SU-DHL-6 (cell line): ENCODE data around the gene GDPGP1.

Experiments
- EZH2phosphoT487 ChIP-seq: fragments of 200-600 bp; sonication (generic), shearing (Covaris generic); conservative IDR thresholded peaks from 2 replicates; pipeline ENCODE4 v1.6.1; 2018; ENCODE audit warnings: mild to moderate bottlenecking, antibody characterized with exemption, low read length, moderate library complexity, mixed read lengths
- TF ChIP-seq, protein P1 (sequence below): fragments of 200-600 bp; sonication (generic); IDR thresholded peaks from one replicate; pipeline ENCODE4 v1.5.1; 2017; ENCODE audit warnings: antibody characterized with exemption, mild to moderate bottlenecking, low read length, moderate library complexity; ENCODE audit not compliant: insufficient read depth, poor library complexity, severe bottlenecking

DNA sequence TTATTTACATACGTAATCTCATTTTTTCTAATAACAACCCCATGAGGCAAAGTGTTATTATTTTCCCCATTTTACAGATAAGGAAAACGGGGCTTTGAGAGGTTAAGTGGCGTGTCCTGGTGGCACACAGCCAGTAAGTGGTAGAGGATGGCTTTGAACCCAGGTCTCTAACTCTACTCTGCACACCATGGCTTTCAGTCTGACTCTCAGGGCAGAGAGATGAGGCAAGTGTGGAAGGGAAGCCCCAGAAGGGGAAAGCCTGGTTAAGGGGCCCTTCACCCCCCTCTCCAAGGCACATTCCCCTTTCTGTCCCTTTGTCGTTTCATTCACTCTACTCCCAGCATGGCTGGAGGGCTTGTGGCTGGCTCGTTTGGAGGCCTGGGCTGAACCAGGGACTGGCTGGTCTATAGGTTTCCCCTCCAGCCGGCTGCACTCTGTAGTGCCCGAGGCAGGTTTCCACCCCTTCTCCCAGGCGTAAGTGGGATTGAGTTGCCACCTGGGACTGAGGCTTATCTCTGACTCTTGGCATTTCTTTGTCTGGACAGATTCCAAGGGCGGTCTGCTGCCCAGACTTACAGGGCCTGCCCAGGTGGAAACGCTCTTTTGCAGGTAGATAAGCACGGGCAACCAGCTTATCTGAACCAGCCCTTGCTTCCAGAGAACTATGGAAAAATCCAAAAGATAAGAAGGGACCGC lies 20.7 kb upstream of the GDPGP1 start:
- TF ChIP-seq, protein P1, sequence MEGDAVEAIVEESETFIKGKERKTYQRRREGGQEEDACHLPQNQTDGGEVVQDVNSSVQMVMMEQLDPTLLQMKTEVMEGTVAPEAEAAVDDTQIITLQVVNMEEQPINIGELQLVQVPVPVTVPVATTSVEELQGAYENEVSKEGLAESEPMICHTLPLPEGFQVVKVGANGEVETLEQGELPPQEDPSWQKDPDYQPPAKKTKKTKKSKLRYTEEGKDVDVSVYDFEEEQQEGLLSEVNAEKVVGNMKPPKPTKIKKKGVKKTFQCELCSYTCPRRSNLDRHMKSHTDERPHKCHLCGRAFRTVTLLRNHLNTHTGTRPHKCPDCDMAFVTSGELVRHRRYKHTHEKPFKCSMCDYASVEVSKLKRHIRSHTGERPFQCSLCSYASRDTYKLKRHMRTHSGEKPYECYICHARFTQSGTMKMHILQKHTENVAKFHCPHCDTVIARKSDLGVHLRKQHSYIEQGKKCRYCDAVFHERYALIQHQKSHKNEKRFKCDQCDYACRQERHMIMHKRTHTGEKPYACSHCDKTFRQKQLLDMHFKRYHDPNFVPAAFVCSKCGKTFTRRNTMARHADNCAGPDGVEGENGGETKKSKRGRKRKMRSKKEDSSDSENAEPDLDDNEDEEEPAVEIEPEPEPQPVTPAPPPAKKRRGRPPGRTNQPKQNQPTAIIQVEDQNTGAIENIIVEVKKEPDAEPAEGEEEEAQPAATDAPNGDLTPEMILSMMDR: no peak
- no peak for TF ChIP-seq EZH2phosphoT487
